NT2/D1 (cell line): Measurements from ENCODE around the gene CUEDC1.

Experiments
- YY1 ChIP-seq: IDR thresholded peaks from 2 replicates; pipeline ENCODE4 v1.6.1; 2011; ENCODE audit not compliant: insufficient read length, insufficient read depth
- ZNF274 ChIP-seq: IDR thresholded peaks from 2 replicates; pipeline ENCODE4 v1.6.1; 2011; ENCODE audit warnings: mild to moderate bottlenecking, low read depth, low read length

GRCh38 chr17:57871863-57872262 is 83.3 kb downstream of the CUEDC1 start:
- TF ChIP-seq YY1 (no peak), ZNF274 (no peak)
